Activated naive CD8-positive, alpha-beta T cell treated with anti-CD3 and anti-CD28 coated beads, Interleukin-2, amount 50 U/mL, for 16 hours (primary cell): ENCODE data around the gene NUP205.

Experiments
- DNase-seq: peaks from one replicate; pipeline ENCODE4 v3.0.0-alpha.2; 2020; ENCODE audit warnings: low read depth, low spot score

Gene NUP205, protein sequence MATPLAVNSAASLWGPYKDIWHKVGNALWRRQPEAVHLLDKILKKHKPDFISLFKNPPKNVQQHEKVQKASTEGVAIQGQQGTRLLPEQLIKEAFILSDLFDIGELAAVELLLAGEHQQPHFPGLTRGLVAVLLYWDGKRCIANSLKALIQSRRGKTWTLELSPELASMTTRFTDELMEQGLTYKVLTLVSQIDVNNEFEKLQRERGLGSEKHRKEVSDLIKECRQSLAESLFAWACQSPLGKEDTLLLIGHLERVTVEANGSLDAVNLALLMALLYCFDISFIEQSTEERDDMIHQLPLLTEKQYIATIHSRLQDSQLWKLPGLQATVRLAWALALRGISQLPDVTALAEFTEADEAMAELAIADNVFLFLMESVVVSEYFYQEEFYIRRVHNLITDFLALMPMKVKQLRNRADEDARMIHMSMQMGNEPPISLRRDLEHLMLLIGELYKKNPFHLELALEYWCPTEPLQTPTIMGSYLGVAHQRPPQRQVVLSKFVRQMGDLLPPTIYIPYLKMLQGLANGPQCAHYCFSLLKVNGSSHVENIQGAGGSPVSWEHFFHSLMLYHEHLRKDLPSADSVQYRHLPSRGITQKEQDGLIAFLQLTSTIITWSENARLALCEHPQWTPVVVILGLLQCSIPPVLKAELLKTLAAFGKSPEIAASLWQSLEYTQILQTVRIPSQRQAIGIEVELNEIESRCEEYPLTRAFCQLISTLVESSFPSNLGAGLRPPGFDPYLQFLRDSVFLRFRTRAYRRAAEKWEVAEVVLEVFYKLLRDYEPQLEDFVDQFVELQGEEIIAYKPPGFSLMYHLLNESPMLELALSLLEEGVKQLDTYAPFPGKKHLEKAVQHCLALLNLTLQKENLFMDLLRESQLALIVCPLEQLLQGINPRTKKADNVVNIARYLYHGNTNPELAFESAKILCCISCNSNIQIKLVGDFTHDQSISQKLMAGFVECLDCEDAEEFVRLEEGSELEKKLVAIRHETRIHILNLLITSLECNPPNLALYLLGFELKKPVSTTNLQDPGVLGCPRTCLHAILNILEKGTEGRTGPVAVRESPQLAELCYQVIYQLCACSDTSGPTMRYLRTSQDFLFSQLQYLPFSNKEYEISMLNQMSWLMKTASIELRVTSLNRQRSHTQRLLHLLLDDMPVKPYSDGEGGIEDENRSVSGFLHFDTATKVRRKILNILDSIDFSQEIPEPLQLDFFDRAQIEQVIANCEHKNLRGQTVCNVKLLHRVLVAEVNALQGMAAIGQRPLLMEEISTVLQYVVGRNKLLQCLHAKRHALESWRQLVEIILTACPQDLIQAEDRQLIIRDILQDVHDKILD (N-terminal part only)

DNA sequence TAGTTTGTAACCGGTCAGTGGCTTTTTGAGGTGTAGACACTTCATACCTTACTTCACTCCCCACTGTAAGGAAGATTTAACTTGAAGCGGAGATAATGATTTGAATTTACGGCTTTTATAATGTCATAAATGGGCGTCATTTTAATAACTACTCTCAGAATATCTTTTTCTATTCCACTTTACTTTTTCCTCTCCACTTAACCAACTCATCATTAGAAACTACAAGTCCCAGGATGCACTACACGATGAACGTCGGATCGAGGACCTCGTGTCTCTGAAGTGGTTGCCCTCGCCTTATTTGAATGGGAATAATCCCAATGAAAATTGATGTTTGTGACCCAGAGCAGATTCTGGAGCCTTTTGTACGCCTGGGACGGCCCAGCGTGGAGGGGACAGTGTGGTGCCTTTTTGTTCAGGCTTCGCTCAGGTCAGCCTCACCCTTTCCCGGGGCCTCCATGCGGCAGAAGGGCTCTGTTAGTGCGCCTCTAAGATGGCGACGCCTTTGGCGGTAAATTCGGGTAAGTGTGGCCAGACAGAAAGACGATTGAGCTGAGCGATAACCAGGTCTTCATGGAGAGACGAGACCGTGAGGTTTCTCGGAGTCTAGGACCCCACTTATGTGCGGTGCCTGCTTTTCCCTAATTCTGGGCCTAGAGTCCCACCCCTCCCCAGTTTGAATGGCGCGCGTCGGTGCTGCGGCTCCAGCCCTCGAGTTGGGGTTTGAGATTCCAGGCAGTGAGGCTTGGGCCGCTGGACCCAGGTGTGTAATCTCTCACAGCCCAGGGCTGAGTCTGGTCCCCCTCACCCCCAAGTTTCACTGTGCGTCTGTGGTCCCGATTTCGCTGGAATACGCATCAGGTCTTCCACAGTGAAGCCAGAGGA lies at the start of gene NUP205:
TSS of gene NUP205 (plus strand) at position 463 of the 882 bp plus-strand sequence. CDS start at position 491, 28 bp downstream.
- DNase-seq = peak; percentile 43

DNA sequence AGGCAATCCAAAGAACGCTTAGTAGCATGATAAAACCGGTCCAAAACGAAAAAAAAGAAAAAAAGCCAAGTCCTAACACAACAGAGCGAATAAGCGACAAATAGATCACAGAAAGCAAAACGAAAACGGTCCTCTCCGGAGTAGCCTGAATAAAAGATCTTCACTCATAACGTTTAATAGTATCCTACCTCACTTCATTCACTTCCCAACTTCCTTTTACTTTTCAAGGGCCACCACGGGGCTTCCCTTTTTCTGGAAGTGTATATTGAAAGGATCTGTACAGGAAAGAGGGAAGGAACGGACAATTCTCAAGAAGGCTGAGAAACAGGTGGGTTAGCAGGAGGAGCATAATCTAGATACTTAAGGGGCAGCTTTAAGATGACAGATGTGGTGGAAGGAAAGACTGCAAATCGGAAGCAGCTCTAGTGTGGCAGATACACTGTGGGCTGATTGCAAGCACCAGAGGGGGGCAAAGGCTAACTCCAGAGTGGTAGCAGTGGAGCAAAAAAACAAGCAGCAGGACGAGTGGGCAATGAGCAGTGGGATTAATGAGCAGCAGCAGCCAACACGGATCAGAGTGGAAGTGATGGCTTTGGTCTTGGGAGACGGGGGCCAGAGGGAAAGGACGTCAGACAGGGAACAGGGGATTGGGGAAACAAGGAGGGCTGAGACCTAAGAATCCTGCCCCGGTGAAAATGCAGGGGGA lies 48.7 kb upstream of the NUP205 start:
- DNase-seq = no peak

DNA sequence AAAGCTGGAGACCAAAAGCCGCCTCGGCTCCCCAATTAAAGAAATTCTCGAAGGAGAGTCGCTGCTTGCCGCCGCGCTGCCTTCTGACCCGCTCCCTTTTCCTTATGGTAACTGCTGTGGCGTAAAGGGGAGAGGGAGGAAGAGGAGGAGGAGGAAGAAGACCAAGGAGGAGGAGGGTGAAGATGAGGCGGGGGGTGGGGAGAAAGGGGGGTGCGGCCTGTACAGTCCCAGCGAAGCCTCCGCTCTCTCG lies 48.2 kb upstream of the NUP205 start:
- no peak for DNase-seq

DNA sequence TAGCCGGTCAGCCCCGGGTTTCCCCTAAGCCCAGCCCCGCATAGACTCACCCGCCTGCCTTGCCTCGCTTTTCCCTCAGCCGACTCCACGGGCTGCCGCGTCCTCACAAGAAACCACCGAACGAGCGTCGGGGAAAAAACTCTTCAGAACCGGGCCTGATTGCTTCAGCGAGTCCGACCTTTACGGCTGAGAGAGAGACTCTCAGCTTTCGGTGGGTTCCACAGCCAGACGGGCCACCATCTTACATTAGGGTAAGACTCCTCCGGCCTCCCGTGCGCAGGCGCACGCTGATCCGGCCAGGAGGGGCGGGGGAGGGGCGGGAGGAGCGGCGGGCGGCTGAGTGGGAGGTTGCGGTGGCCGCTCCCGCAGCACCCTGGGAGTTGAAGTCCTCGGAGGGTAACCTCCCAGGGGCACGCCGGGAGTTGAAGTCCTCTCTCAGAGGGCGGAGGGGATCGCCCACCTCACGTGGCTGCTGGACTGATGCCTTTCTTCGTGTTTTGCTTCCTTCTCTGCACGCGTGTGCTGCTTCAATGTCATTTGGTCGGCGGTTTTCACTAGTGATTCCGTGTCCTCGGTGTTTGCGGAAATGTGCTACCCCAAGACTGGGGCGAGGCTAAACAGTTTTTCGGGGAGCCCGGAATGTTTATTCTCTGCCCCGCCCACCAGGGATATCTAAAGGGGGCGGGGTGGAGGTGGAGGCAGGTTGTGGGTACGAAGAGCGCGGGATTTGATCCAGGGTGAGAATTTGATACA lies 47.7 kb upstream of the NUP205 start, which contains the start of gene CNOT4:
TSS of gene CNOT4 (minus strand) at position 264 of the 753 bp plus-strand sequence. CDS start 71,771 bp downstream, outside the sequence.
- peak; percentile 95 for DNase-seq

DNA sequence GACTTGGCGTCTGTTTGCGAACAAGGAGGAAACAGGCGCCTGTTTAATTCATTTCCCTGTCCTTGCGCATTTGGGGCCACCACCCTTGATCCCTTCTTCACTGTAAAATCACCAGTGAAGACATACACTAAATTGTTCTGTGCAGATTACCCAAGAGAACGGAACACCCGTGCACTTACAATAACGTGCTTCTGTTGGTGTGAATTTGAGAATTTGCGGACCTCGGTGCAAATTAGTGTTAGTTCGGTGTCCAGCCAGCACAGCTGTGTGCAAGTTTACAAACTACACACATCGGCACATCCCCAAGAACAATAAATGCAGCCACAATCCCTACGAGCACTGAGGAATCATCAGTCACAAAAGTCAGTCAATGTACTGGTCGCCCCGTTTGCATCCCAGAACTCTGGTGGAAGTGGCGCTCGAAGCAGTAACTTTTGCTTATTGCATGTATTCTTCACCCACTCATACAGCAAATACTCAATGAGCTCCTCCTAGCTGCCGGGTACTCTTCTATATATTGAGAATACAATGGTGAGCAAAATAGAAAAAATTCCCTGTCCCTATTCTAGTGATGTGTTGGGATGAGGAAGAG lies 47.0 kb upstream of the NUP205 start:
- no peak for DNase-seq

DNA sequence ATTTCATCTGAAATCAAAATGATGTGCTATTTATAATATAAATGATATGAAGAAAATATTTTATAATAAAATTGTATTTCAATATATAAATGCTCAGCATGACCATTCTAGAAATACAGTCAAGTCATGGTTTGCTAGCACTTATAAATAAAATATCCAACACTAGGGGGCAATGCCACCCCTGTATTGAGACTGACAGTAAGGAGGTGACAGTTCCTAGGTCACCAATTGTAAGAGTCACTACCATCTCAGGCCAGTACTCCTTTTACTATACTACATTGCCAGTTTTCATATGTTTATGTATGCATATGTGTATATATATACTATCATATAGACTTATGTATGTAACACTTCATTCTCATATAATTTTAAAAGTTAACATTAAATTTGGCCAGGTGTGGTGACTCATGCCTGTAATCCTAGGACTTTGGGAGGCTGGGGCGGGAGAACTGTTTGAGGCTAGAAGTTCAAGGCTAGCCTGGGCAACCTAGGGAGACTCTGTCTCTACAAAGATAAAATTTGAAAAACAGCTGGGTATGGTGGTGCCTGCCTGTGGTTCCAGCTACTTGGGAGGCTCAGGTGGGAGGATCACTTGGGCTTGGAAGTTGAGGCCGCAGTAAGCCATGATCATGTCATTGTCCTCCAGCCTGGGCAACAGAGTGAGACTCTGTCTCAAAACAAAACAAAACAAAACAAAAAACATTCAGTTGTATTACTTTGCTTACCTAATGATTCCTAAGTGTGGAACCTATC lies 45.4 kb upstream of the NUP205 start:
- no peak for DNase-seq

DNA sequence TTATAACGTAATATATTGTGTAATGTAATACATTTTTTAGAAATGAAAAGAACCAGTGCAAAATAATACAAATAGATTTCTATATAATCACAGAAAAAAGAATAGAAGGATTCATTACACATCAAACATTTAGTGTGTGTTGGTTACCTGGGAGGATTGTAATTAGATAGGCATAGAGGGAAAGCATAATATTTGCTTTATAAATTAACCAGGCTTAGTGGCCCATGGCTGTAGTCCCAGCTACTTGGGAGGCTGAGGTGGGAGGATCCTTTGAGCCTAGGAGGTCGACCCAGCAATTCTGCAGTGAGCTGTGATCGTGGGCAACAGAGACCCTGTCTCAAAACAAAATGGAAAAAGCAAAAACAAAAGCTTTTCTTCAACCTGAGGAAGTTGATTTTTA lies 42.9 kb upstream of the NUP205 start:
- no peak for DNase-seq

DNA sequence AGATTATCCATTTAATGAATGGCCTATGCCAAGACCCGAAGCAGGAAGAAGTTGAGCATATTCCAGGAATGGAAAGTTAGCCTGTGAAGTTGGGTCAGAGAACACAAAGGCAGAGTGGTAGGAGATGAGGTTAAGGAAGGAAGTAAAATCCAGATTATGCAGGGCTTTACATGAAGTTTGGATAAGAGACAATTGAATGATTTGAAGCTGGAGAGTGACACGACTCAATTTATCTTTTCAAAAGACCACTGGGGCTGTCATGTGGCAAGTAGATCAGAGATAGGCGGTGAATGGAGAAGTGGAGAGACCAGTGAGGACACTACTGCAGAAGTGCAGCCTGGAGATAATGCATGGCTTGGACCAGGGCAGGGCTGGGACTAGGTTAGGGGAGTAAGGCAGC lies 40.7 kb upstream of the NUP205 start:
- DNase-seq = no peak

DNA sequence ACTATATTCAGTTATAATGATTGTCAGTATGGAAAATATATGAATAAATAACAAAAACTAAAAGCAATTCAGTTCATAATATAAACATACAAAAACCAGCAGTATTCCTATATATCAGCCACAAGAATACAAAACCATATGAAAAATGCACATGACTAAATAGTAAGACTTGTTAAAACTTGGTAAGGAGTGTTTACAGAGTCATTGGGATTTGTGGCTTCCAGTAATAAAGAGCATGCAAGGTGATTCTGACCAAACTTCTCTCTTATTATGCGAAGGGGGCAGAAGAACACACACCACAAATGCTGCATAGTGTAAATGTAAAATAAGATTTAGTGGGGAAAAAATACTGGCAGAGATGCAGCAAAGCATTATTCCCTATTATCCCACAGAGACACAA lies 39.0 kb upstream of the NUP205 start:
- no peak for DNase-seq

DNA sequence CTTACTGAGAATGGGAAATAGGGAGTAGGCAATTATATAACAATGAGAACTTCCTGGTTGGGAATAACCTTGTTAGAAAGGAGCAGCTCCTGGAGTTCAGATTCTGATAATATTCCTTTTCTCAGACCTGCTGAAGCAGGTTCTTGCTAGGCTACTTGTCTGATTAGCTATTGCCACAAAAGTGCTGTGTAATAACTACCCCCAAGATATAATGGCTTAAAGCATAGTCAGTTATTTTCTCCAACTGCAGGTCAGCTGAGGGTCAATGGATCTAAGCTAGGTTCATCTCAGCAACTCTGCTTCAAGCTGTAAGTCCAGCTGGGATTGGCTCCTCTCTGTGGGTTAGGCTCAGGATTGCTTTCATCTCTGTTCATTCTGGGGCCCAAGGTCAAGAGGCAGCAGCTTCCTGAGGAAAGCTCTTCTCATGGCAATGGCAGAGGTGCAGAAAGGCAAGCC lies 38.5 kb upstream of the NUP205 start:
- DNase-seq = no peak

DNA sequence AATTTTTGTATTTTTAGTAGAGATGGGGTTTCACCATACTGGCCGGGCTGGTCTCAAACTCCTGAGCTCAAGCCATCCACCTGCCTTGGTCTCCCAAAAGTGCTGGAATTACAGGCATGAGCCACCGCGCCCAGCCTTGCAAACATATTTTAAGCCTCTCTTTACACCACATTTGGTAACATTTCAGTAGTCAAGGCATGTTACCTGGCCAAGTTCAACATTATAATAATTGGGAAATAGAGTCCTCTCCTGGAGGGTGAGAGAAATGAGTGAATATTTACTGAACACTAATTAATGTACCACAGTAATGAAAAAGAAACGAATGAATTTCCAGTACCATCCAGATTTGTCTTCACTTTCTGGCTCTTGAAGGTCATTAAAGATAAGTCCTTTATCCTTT lies 37.8 kb upstream of the NUP205 start:
- DNase-seq = no peak

DNA sequence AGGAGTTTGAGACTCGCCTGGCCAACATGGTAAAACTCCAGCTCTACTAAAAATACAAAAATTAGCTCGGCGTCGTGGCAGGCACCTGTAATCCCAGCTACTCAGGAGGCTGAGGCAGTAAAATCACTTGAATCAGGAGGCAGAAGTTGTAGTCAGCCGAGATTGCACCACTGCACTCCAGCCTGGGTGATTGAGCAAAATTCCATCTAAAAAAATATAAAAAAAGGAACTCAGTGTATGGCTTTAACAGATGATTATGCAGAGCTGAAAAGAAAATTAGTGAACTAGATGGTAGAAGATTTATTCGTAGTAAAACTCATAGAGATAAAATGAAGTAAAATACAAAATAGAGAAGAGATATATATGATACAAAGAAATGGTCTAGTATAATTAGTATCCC lies 35.2 kb upstream of the NUP205 start:
- no peak for DNase-seq

DNA sequence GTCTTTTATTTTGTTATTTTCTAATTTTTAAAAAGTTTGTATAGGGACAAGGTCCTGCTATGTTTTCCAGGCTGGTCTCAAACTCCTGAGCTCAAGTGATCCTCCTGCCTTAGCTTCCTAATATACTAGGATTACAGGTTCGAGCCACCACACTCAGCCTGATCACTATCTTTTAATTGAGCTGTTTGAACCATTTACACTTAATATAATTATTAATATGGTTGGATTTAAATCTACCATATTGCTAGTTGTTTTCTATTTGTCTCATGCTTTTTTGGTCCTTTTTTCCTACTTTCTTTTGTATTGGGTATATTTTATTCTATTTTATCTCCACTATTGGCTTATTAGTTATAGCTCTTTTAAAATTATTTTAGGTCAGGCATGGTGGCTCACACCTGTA lies 34.6 kb upstream of the NUP205 start:
- no peak for DNase-seq

DNA sequence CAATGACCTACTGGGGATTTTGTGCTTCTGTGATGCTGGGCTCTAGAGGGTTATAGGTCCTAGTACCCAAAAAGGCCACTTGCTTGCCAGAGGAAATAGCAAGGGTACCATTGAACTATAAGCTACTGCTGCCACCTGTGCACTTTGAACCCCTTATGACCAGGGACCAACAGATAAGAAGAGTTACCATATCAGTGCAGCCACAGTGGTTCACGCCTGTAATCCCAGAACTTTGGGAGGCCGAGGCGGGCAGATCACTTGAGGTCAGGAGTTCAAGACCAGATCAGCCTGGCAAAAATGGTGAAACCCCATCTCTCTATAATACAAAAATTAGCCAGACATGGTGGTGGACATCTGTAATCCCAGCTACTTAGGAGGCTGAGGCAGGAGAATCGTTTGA lies 32.3 kb upstream of the NUP205 start:
- DNase-seq = no peak

DNA sequence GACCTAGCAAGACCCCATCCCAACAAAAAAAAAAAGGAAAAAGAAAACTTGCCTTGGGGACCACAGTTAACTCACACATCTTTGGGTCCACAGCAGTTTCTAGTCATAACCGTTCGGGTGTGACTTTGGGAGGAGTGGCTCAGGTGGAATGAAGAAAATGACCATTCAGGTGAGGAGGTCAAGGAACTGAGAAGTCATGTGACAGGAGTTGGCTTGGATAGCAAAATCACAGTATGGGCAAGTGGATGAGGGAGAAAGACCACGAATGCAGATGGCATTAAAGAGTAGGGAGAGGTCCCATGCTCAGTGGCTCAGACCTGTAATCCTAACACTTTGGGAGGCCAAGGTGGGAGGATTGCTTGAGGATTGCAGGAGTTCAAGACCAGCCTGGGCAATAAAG lies 30.7 kb upstream of the NUP205 start:
- no peak for DNase-seq

DNA sequence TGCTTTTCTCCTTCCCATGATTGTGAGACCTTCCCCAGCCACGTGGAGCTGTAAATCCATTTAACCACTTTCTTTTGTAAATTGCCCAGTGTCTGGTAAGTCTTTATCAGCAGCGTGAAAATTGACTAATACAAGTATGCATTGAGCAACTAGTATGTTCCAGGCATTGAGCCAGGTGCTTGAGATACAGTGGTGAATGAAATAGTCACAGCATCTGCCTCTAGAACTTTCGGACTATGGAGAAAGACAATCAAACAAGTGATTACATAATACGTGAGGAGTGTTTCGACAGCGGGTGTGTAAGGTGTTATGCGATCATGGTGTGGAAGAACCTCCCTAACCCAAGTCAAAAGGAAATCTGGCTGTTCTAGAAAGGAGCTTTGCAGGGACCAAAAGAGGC lies 21.6 kb upstream of the NUP205 start:
- no peak for DNase-seq

DNA sequence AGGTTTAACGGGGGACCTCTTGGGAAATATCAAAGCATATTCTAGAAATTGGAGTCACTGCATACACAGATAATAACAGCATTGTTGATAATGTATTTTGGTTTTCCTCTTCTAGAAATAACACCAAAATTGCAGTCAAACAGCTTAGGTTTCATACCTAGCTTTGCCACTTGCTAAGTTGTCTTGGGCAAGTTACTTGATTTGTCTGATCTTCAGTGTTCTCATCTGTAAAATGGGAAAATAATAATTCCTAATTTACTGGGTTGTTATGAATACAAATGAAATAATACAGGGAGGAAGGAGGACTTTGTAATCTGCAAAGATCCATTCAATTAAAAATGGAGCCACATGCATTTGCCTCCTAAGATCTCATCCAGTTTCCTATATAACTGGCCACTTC lies 20.3 kb upstream of the NUP205 start:
- no peak for DNase-seq

DNA sequence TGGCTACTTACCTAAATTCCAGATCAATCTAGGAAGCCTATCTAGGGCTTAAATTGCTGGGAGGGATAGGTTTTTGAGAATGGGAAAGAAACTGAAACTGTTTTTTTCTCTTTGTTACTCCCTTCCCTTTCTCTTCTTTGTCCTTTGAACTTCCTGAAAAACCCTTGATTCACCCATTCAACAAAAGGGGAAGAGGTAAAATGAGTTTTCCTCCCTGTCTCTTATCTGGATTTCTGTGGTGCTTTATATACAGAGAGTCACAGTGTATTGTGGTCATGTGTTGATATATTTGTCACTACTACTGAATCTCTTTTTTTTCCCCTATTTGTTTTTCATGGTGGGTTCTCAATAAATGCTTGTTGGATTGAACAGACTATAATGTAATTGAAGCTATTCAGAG lies 19.8 kb upstream of the NUP205 start:
- no peak for DNase-seq
